SH-SY5Y (cell line): ENCODE results near the gene AIFM3.

Source experiments
- GATA2 ChIP-seq: IDR thresholded peaks from 2 replicates; pipeline ENCODE4 v1.6.1; 2011; ENCODE audit warnings: mild to moderate bottlenecking, low read depth, low read length
- GATA3 ChIP-seq: IDR thresholded peaks from 2 replicates; pipeline ENCODE4 v1.6.1; 2011; ENCODE audit warnings: low read depth, mild to moderate bottlenecking, low read length, moderate library complexity

Gene AIFM3

GRCh38 chr22:20966883-20967696 is at the start of gene AIFM3:
Gene AIFM3 (plus strand): TSS chr22:20967255. CDS start chr22:20967945, 690 bp downstream.
- TF ChIP-seq GATA3: no peak
- TF ChIP-seq GATA2: no peak

GRCh38 chr22:20918663-20919218 is 48.3 kb upstream of the AIFM3 start:
- TF ChIP-seq GATA2 (no peak), GATA3 (no peak)

- TF ChIP-seq GATA3 (no peak), GATA2 (no peak)
Measured at GRCh38 chr22:20919718-20920117, 47.3 kb upstream of the AIFM3 start.

- no peak for TF ChIP-seq GATA2
- no peak for TF ChIP-seq GATA3
Measured at GRCh38 chr22:20920881-20921203, 46.2 kb upstream of the AIFM3 start.

- TF ChIP-seq GATA3 (no peak), GATA2 (no peak)
Measured at GRCh38 chr22:20922141-20922751, 44.8 kb upstream of the AIFM3 start.

GRCh38 chr22:20926243-20926642 is 40.8 kb upstream of the AIFM3 start:
- TF ChIP-seq GATA3 (no peak), GATA2 (no peak)

GRCh38 chr22:20927940-20928572 is 39.0 kb upstream of the AIFM3 start:
- no peak for TF ChIP-seq GATA2
- no peak for TF ChIP-seq GATA3

GRCh38 chr22:20928573-20928967 is 38.5 kb upstream of the AIFM3 start:
- no peak for TF ChIP-seq GATA2
- TF ChIP-seq GATA3: no peak

GRCh38 chr22:20930004-20930403 is 37.1 kb upstream of the AIFM3 start:
- no peak for TF ChIP-seq GATA2
- no peak for TF ChIP-seq GATA3

GRCh38 chr22:20931126-20931654 is 35.9 kb upstream of the AIFM3 start:
- TF ChIP-seq GATA3 (no peak), GATA2 (no peak)

GRCh38 chr22:20933910-20934309 is 33.1 kb upstream of the AIFM3 start:
- TF ChIP-seq GATA2: no peak

- TF ChIP-seq GATA2 (no peak), GATA3 (no peak)
Measured at GRCh38 chr22:20937031-20937793, 29.8 kb upstream of the AIFM3 start.

- TF ChIP-seq GATA2 (no peak), GATA3 (no peak)
Measured at GRCh38 chr22:20937794-20938671, 29.0 kb upstream of the AIFM3 start.
